ENCODE data around the gene CFAP46.
A peak's percentile ranks its signal among the peaks of the same experiment; 100 is the strongest.
"Not testable (repeated sequence)": the region's sequence is repeated elsewhere in the genome, so short reads cannot be mapped to it uniquely, and the experiment has no call there.

The CFAP46 gene

DNA sequence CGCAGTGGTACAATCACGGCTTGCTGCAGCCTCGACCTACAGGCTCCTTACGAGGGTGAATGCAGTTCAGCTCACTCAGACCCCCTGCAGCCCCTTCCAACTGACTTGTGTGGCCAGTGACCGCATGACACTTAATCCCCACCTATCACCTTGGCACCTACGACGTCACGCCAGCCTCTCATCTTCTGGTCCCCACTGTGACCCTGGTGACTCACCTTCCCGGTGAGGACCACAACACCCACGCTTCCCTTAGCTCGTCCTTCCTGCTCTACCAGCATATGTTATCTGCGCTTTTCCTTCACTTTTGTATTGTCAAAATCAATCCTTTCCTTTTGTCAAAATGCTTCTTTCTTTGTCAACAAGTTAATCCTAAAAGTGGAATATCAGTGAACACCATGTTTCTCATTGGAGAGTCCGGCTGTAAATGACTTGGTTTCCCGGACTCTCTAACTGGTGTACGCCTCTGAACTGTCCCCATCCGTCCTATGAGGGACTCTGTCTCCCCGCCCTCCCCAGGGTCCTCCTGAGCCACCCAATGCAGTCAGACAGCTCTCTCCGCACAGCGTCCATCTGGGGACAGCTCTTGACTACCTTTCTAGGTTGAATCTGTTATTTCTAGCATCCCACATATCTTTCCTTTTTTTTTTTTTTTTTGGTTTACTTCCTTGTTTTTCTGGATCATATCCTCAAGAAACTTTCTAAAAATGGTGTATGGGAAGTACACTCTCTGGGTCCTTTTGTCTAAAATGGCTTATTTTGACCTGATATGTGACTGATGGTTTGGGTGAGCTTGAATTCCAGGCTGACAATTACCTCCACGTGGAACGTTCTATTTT lies 37.3 kb downstream of the CFAP46 start:
- DNase-seq (peak; percentile 67), ATAC-seq (peak; percentile 73)
- Mint-ChIP-seq H3K9me3 (peaks cover 6% of the 10 kb centered on the region), H3K27ac (peak overlapping the region; percentile 5), H3K36me3 (ENCODE audit: low read depth) (no peaks in the 10 kb centered on the region), H3K4me1 (peaks cover 16% of the 10 kb centered on the region), H3K27me3 (peaks cover 21% of the 10 kb centered on the region), H3K4me3 (peak overlapping the region; percentile 3)

DNA sequence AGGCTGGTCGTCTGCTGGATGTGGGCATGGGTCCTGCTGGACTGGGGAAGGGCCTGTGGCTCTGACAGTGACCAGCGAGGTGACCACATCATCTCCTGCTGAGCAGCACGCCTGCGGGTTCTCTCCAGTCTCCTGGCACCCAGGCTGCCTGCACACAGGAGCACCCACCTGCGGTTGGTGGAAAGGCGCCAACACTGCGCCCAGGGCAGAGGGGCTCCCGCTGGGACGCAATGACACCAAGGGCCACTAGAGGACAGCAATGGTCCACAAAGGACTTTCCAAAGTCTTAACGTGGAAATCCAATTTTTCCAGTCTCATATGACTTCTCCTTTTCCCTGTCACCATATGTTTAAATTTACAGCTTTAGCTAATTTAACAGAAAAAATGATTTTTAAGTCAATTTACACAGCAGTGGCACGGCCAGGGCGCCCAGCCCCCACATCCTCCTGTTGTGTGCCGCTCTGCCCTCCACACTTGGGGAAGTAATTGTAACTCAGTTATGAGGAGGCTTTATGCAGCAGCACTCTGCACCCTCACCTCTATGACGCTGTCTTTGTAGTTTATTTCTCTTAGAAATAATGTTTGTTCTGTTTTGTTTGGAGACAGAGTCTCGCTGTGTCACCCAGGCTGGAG lies 38.1 kb downstream of the CFAP46 start:
- ATAC-seq (peak; percentile 55), DNase-seq (peak; percentile 68)
- H3K4me1 Mint-ChIP-seq: peaks cover 16% of the 10 kb centered on the region
- no peaks in the 10 kb centered on the region for H3K36me3 Mint-ChIP-seq (ENCODE audit: low read depth)
- H3K9me3 Mint-ChIP-seq: peaks cover 6% of the 10 kb centered on the region
- peaks cover 21% of the 10 kb centered on the region for H3K27me3 Mint-ChIP-seq
- peak overlapping the region; percentile 5 for H3K27ac Mint-ChIP-seq
- H3K4me3 Mint-ChIP-seq: peak overlapping the region; percentile 3

DNA sequence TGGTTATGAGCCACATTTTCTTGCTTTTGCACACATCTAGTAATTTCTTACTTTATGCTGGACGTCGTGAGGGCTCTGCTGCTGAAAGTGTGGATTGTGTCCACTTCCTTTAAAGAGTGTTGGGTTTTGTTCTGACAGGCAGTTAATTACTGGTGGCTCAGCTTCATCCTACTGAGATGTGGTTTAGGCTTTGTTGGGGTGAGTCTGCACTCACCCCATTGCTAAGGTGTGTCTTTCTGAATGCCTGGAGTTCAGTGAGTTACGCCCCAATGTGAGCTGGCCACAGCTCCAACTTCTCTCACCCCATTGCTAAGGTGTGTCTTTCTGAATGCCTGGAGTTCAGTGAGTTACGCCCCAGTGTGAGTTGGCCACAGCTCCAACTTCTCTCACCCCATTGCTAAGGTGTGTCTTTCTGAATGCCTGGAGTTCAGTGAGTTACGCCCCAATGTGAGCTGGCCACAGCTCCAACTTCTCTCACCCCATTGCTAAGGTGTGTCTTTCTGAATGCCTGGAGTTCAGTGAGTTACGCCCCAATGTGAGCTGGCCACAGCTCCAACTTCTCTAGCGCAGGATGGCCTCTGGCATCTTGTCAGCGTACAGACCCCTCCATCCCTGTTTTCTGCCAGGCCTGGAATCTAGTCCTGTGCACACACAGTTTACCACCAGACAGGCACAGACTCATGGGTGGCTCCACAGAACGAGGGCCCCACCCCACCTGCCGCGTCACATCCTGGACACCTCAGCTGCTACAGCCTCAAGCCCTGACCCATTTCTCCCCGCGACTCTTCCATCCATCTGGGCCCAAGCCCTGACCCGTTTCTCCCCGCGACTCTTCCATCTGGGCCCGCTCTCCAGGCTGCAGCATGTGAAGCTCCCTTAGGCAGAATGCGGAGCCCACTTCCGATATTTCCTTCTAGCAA lies 39.5 kb downstream of the CFAP46 start:
- H3K27ac Mint-ChIP-seq, ATAC-seq: not testable (repeated sequence)
- H3K4me1 Mint-ChIP-seq: peaks cover 16% of the 10 kb centered on the region

DNA sequence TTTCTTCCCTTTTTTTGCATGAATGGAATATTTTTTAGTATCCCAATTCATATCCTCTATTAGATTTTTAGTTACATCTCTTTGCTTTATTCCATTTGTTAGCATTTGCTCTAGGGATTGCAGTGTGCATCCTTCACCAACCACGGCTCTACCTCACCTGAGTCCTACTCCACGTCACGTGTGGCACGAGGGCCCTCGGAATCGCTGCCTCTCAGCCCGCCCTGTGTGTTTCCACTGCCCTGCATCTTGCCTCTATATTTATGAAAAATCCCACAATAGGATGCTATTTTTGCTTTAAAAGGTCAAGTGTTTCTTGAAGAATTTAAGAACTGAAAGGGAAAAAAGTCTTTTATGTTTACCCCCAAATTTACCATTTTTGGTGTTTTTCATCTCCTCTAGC lies 41.0 kb downstream of the CFAP46 start:
- peaks cover 16% of the 10 kb centered on the region for H3K4me1 Mint-ChIP-seq
- peaks cover 6% of the 10 kb centered on the region for H3K9me3 Mint-ChIP-seq
- DNase-seq: no peak
- peaks cover 21% of the 10 kb centered on the region for H3K27me3 Mint-ChIP-seq
- no peak overlapping the region for H3K4me3 Mint-ChIP-seq
- no peak for ATAC-seq
- H3K27ac Mint-ChIP-seq: no peak overlapping the region
- H3K36me3 Mint-ChIP-seq (ENCODE audit: low read depth): no peaks in the 10 kb centered on the region

More for the DNA sequence above, 39.5 kb downstream of the CFAP46 start:
- not testable (repeated sequence) for H3K36me3 Mint-ChIP-seq (ENCODE audit: low read depth); DNase-seq; H3K9me3 Mint-ChIP-seq; H3K4me3 Mint-ChIP-seq
- H3K27me3 Mint-ChIP-seq: peaks cover 21% of the 10 kb centered on the region

DNA sequence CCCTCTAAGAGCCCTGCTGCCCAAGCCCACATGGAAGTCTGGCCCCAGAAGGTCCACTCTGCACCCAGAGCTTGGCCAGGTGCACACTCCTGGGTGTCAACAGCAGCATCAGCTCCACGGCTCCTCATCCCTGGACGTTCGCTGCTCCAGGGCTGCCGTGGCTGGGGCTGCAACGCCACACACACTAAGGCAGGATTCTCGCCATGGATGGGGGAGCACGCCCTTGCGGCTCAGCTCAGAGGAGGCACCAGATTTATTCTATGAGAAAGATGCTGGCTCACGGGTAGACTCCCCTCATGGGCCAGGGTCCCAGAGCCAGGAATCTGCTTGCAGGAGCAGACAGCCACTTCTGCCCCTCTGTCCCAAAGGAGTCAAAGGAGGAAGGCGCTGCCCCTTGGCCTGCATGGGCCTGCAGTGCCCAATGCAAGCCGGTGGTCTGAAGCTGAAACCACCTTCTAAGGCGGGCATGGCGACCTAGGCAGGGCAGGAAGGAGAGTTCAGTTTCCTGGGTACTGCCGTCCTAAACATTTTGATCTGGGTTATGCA lies 42.1 kb downstream of the CFAP46 start:
- no peak for ATAC-seq
- peaks cover 23% of the 10 kb centered on the region for H3K27me3 Mint-ChIP-seq
- H3K27ac Mint-ChIP-seq: no peak overlapping the region
- no peak overlapping the region for H3K4me3 Mint-ChIP-seq
- H3K9me3 Mint-ChIP-seq: peaks cover 5% of the 10 kb centered on the region
- no peak for DNase-seq
- peaks cover 13% of the 10 kb centered on the region for H3K4me1 Mint-ChIP-seq
- H3K36me3 Mint-ChIP-seq (ENCODE audit: low read depth): no peaks in the 10 kb centered on the region

DNA sequence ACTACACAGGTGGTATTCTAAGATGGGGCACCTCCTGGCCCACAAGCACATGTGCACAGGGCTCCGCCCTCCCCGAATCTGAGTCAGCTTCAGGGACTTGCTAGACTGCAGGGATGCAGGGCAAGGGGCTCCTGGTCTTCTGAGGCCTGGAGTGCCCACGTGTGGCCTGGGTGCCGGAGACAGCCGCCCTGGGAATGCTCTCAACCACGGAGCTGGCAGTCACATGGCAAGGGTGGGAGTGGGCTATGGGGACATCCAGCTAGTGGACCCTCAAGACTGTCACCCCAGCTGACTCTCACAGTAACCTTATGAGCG lies 42.7 kb downstream of the CFAP46 start:
- ATAC-seq: no peak

DNA sequence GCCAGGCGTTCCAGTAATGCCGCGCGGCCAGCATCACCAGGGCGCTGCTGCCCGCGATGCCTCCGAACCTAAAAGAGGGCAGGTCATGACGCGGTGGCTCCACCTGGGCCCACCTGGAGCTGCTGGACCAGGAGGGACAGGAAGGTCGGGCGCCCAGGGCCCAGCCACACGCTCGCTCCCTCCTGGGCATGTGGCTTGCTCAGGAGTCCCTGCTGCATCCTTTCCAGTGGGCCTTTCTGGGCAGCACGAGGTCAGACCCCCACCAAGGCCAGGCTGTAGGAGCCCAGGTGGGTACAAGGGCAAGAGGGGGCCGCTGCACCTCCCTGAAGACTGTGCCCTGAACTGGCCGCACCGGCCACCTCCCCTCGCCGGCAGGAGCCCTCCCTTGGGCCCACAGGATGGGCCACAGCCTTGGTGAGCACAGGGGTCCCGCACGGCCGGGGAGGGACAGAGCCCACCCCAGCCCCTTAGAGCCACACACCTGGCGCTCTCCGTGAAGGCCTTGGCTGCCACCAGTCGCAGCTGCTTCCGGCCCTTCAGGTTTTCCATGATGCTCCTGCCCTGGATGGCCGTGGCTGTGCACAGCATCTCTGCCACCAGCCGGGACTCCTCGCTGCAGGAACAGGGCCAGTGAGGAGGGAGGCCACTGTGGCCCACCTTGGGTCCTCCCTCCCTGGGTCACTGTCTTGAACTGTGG lies 43.2 kb downstream of the CFAP46 start:
- no peaks in the 10 kb centered on the region for H3K9me3 Mint-ChIP-seq
- no peak for DNase-seq
- no peaks in the 10 kb centered on the region for H3K36me3 Mint-ChIP-seq (ENCODE audit: low read depth)
- peaks cover 2% of the 10 kb centered on the region for H3K4me1 Mint-ChIP-seq
- ATAC-seq: no peak
- H3K4me3 Mint-ChIP-seq: no peak overlapping the region
- H3K27ac Mint-ChIP-seq: no peak overlapping the region
- peaks cover 34% of the 10 kb centered on the region for H3K27me3 Mint-ChIP-seq

More for the DNA sequence above, 42.7 kb downstream of the CFAP46 start:
- Mint-ChIP-seq H3K27ac (no peak overlapping the region), H3K4me1 (peaks cover 7% of the 10 kb centered on the region), H3K36me3 (ENCODE audit: low read depth) (no peaks in the 10 kb centered on the region), H3K27me3 (peaks cover 29% of the 10 kb centered on the region), H3K9me3 (no peaks in the 10 kb centered on the region), H3K4me3 (no peak overlapping the region)
- DNase-seq: no peak

DNA sequence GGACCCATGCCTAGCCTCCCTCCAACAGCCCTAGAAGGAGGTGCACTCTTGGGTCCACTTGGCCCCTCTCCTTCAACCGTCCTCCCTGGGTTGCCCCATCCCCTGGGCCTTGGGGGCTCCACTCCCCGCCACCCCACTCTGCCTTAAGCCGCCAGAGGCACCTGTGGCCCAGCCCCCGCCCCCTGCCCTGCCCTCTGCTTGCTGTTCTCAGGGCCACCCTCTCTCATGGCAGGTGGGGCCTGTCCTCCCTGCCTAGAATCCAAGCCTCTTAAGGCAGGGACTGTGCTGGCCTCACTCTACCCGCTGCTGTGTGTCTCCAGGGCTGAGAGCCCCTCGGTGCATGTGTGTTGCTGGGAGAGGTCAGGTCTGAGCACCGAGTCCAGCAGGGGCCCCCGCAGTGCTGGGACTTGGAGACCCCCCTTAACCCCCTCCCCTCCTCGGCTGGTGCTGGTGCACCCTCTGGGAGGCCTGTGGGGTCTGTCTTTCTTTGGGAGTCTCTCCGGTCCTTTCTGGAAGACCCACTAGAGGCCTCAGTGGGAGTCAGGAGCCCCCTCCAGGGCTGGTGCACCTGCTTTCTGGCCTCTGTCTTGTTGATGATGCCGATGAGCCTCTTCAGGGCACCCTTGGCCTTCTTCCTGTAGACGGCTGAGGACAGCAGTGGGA lies 43.8 kb downstream of the CFAP46 start:
- no peak for DNase-seq
- peaks cover 35% of the 10 kb centered on the region for H3K27me3 Mint-ChIP-seq
- ATAC-seq: peak; percentile 25
- no peak overlapping the region for H3K4me3 Mint-ChIP-seq
- no peaks in the 10 kb centered on the region for H3K4me1 Mint-ChIP-seq
- H3K27ac Mint-ChIP-seq: no peak overlapping the region
- H3K9me3 Mint-ChIP-seq: no peaks in the 10 kb centered on the region
- H3K36me3 Mint-ChIP-seq (ENCODE audit: low read depth): no peaks in the 10 kb centered on the region

DNA sequence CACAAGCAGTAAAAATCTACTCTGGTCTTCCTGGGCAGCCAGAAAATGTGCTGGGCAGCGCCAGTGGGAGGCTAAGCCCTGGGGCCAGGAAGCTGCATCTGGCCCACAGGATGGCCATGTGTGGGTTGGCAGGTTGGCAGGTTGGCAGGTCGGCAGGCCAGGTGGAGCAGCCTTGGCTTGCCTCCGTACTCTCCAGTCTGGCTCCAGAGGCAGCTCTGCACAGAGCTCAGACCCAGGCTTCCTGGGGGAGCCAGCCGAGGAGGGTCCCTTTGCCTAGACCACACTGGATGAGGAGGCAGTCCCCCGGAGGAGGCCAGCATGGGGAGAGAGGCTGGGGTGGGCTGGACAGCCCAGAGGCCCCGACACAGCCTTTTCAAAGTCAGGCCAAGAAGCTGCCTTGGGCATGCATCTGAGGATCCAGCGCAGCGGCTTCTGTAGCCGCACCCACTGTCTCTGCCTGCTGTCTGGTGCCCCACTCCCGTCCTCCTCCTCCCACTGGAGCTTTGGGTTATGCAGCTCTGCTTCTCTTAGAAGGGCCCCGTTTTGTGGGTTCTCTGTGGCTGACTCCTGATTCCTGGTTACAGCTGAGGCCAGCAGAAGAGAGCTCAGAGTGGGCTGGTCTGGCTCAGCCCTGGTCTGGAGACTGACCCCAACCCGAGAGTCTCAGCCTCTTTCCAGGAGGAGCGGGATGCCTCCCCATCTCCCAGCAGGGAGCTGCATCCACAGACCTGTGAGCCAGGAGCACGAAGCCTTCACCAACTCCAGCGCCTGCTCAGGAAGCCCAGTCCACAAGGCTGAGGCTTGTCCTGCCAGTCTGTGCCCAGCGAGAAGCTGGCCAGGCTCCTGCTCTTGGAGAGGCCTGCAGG lies 44.6 kb downstream of the CFAP46 start:
- Mint-ChIP-seq H3K4me1 (no peaks in the 10 kb centered on the region), H3K27ac (no peak overlapping the region), H3K36me3 (ENCODE audit: low read depth) (no peaks in the 10 kb centered on the region), H3K9me3 (no peaks in the 10 kb centered on the region), H3K27me3 (peaks cover 37% of the 10 kb centered on the region), H3K4me3 (no peak overlapping the region)
- DNase-seq (no peak), ATAC-seq (peak; percentile 11)

DNA sequence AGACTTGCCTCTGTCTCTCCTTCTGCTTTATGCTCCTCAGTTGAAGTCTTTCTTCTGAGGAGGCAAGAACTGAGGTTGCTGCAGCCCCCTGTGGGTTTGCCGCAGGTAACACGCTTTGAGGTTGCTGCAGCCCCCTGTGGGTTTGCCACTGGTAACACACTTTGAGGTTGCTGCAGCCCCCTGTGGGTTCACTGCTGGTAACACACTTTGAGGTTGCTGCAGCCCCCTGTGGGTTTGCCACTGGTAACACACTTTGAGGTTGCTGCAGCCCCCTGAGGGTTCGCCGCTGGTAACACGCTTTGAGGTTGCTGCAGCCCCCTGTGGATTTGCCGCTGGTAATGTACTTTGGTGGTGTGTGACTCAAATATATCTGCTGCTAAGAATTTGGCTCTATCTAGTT lies 48.6 kb downstream of the CFAP46 start:
- H3K27me3 Mint-ChIP-seq: peaks cover 35% of the 10 kb centered on the region
- not testable (repeated sequence) for H3K36me3 Mint-ChIP-seq (ENCODE audit: low read depth); H3K9me3 Mint-ChIP-seq; H3K4me1 Mint-ChIP-seq; H3K27ac Mint-ChIP-seq; DNase-seq; H3K4me3 Mint-ChIP-seq; ATAC-seq

DNA sequence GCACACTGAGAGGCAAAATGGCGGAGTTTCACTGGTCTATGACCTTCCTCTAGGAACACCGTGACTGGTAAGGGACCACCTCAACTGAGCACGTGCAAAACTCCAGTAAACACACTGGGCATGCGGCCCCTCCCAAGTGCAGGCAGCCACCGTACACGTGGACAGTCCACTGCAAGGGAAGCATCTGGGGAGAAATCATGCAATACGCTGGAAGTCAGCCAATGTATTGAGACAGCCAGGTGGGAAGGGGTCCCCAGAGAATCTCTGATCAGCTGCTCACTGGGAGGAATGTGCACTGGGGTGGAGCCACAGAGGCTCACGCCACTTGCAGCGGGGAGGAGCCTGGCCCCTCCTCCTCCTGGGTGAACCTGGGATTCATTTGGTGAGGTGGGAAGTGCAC lies 49.3 kb downstream of the CFAP46 start:
- ATAC-seq (no peak), DNase-seq (no peak)
- Mint-ChIP-seq H3K4me1 (no peaks in the 10 kb centered on the region), H3K9me3 (no peaks in the 10 kb centered on the region), H3K36me3 (ENCODE audit: low read depth) (no peaks in the 10 kb centered on the region), H3K27me3 (peaks cover 35% of the 10 kb centered on the region), H3K4me3 (no peak overlapping the region), H3K27ac (no peak overlapping the region)

DNA sequence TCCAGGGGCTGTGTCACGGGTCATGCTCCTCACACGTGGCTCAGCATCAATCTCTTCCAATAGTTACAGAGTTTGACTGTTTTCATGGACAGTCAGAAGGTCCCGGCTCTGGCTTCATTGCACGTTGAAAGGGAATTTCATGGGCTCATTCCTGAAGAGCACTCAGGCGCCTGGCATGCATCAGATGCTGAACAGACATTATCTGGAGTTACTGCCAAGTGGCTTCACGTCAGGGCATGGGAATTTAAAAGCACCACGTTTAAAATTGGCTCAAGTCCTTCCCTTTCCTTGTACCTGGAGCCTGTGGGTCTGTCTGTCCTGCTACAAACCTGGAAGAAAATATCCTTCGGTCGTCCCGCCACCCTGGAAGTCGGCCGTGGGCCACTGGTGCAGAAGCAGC lies 50.4 kb downstream of the CFAP46 start:
- Mint-ChIP-seq H3K9me3 (no peaks in the 10 kb centered on the region), H3K4me1 (no peaks in the 10 kb centered on the region), H3K27me3 (peaks cover 35% of the 10 kb centered on the region), H3K36me3 (ENCODE audit: low read depth) (no peaks in the 10 kb centered on the region), H3K4me3 (no peak overlapping the region), H3K27ac (no peak overlapping the region)
- ATAC-seq: no peak
- DNase-seq: no peak

DNA sequence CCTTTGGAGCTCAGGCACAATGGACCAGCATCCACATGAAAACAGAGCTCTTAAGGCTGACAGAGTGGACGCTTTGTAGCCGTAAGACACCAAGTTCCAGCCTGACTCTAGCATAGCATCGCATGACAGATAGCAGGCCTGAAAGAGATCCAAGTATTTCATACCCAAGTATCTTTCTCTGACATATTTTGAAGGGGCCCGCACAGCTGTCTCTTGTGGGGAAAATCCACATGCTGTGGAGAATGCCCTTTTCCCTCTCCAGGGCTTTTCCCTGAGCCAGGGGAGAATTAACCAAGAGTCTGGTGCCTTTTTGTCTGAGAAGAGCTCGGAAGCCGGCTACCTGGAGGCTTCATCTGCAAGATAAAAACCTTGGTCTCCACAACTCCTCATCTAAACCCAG lies 51.0 kb downstream of the CFAP46 start:
- no peak overlapping the region for H3K4me3 Mint-ChIP-seq
- H3K27me3 Mint-ChIP-seq: peaks cover 35% of the 10 kb centered on the region

More for the DNA sequence above, 51.0 kb downstream of the CFAP46 start:
- no peaks in the 10 kb centered on the region for H3K36me3 Mint-ChIP-seq (ENCODE audit: low read depth)
- ATAC-seq (no peak), DNase-seq (no peak)
- H3K4me1 Mint-ChIP-seq: no peaks in the 10 kb centered on the region
- H3K9me3 Mint-ChIP-seq: no peaks in the 10 kb centered on the region
- no peak overlapping the region for H3K27ac Mint-ChIP-seq
